Astrocyte (in vitro differentiated cells and primary cell): Measurements from ENCODE around the gene FBXO31. TPM values are rescaled to one million over a fixed set of nuclear protein-coding genes. Genes with fewer than 3 reads are reported as not detected.

Source experiments
- DNase-seq: peaks from one replicate; pipeline ENCODE4 v3.0.0-alpha.2; 2010; ENCODE audit warnings: low read depth
- FAIRE-seq: peaks from 2 replicates; lab custom pipeline; 2011; peaks lifted over from hg19 to GRCh38; lab: Jason Lieb, UNC
- H2AFZ ChIP-seq: 2 replicates; pipeline ENCODE4 v1.6.0; 2012; ENCODE audit warnings: low read depth, low read length, inconsistent platforms
- H3K27ac ChIP-seq: 2 replicates; pipeline ENCODE4 v1.5.1; 2011; ENCODE audit warnings: low read depth, low read length, inconsistent platforms
- H3K27me3 ChIP-seq: 2 replicates; pipeline ENCODE4 v1.6.0; 2011; ENCODE audit warnings: low read length, inconsistent platforms; ENCODE audit not compliant: insufficient read depth
- H3K36me3 ChIP-seq: 2 replicates; pipeline ENCODE4 v1.5.1; 2011; ENCODE audit warnings: low read length, inconsistent platforms; ENCODE audit not compliant: insufficient read depth
- H3K4me1 ChIP-seq: 2 replicates; pipeline ENCODE4 v1.5.1; 2011; ENCODE audit warnings: low read length, inconsistent platforms; ENCODE audit not compliant: insufficient read depth
- H3K4me2 ChIP-seq: 2 replicates; pipeline ENCODE4 v1.6.0; 2012; ENCODE audit warnings: low read length, inconsistent platforms
- H3K4me3 ChIP-seq: 2 replicates; pipeline ENCODE4 v1.5.1; 2011; ENCODE audit warnings: low read depth, mild to moderate bottlenecking, low read length, inconsistent platforms; ENCODE audit not compliant: insufficient read depth
- H3K79me2 ChIP-seq: 2 replicates; pipeline ENCODE4 v1.6.0; 2012; ENCODE audit warnings: mild to moderate bottlenecking, low read length, inconsistent platforms; ENCODE audit not compliant: insufficient read depth
- H3K9ac ChIP-seq: 2 replicates; pipeline ENCODE4 v1.6.0; 2012; ENCODE audit warnings: mild to moderate bottlenecking, low read length, inconsistent platforms
- H3K9me3 ChIP-seq: 2 replicates; pipeline ENCODE4 v1.5.1; 2012; ENCODE audit warnings: low read depth, mild to moderate bottlenecking, low read length, inconsistent platforms; ENCODE audit not compliant: insufficient read depth
- H4K20me1 ChIP-seq: 2 replicates; pipeline ENCODE4 v1.6.0; 2012; ENCODE audit warnings: low read length, inconsistent platforms; ENCODE audit not compliant: insufficient read depth
- H3K27ac Mint-ChIP-seq: one replicate; pipeline ENCODE4 v1.8.0; 2021; ENCODE audit warnings: mild to moderate bottlenecking, mixed read lengths; ENCODE audit not compliant: unreplicated experiment
- H3K27me3 Mint-ChIP-seq: one replicate; pipeline ENCODE4 v1.8.0; 2021; ENCODE audit warnings: low read depth, mixed read lengths; ENCODE audit not compliant: unreplicated experiment
- H3K36me3 Mint-ChIP-seq: one replicate; pipeline ENCODE4 v1.8.0; 2021; ENCODE audit warnings: low read depth, mixed read lengths; ENCODE audit not compliant: unreplicated experiment
- H3K4me1 Mint-ChIP-seq: one replicate; pipeline ENCODE4 v1.8.0; 2021; ENCODE audit warnings: low read depth, mixed read lengths; ENCODE audit not compliant: unreplicated experiment
- H3K4me3 Mint-ChIP-seq: one replicate; pipeline ENCODE4 v1.8.0; 2021; ENCODE audit warnings: mild to moderate bottlenecking, moderate library complexity, mixed read lengths; ENCODE audit not compliant: unreplicated experiment
- H3K9me3 Mint-ChIP-seq: one replicate; pipeline ENCODE4 v1.8.0; 2021; ENCODE audit warnings: mild to moderate bottlenecking, mixed read lengths; ENCODE audit not compliant: unreplicated experiment
- EZH2 ChIP-seq: IDR thresholded peaks from 2 replicates; pipeline ENCODE4 v1.6.1; 2012; ENCODE audit warnings: mild to moderate bottlenecking, low read length, inconsistent platforms; ENCODE audit not compliant: insufficient read depth
- total RNA-seq: library from RNA; stranded (reverse); gene quantifications from 2 replicates; pipeline ENCODE4 v1.2.1, GENCODE V29; 2021
- TF ChIP-seq, protein P1 (sequence below): IDR thresholded peaks from 2 replicates; pipeline ENCODE4 v1.5.1; 2011; ENCODE audit warnings: low read depth, mild to moderate bottlenecking, inconsistent platforms, low read length, moderate library complexity; ENCODE audit not compliant: insufficient read depth

The FBXO31 gene
- total RNA-seq, 1 donor from 2014 or later: 34.9 TPM

DNA sequence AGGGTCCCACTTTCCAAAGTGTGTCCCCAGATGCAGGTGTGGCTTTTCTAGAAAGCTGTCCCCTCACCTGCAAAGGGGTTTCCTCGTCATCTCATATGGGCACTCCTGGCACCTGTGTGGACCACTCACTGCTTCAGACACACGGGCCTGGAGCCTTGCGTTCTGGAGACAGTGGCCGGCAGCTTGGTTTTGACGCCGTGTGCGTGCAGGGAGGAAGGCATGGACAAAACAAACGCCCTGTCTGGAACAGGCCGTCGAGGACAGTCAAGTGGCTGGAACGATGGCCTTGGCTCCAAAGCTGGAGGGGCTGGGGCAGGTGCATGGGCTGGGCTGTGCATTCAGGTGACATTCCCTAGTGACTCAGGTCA is 53.3 kb downstream of the FBXO31 start:
- DNase-seq (no peak), FAIRE-seq (no peak)
- TF ChIP-seq, protein P1, sequence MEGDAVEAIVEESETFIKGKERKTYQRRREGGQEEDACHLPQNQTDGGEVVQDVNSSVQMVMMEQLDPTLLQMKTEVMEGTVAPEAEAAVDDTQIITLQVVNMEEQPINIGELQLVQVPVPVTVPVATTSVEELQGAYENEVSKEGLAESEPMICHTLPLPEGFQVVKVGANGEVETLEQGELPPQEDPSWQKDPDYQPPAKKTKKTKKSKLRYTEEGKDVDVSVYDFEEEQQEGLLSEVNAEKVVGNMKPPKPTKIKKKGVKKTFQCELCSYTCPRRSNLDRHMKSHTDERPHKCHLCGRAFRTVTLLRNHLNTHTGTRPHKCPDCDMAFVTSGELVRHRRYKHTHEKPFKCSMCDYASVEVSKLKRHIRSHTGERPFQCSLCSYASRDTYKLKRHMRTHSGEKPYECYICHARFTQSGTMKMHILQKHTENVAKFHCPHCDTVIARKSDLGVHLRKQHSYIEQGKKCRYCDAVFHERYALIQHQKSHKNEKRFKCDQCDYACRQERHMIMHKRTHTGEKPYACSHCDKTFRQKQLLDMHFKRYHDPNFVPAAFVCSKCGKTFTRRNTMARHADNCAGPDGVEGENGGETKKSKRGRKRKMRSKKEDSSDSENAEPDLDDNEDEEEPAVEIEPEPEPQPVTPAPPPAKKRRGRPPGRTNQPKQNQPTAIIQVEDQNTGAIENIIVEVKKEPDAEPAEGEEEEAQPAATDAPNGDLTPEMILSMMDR: no peak
- TF ChIP-seq EZH2: no peak
- H3K9me3 ChIP-seq: no peaks in the 10 kb centered on the region
- peaks cover 2% of the 10 kb centered on the region for H3K79me2 ChIP-seq
- no peak overlapping the region for H3K9ac ChIP-seq
- no peaks in the 10 kb centered on the region for H3K27me3 ChIP-seq
- peaks cover 2% of the 10 kb centered on the region for H3K4me1 ChIP-seq
- Mint-ChIP-seq H3K9me3 (no peaks in the 10 kb centered on the region), H3K4me1 (peaks cover 17% of the 10 kb centered on the region), H3K27me3 (no peaks in the 10 kb centered on the region), H3K36me3 (peaks cover 17% of the 10 kb centered on the region), H3K27ac (no peak overlapping the region), H3K4me3 (no peak overlapping the region)
- no peak overlapping the region for H3K27ac ChIP-seq
- no peak overlapping the region for H3K4me3 ChIP-seq
- no peaks in the 10 kb centered on the region for H3K36me3 ChIP-seq
- no peak overlapping the region for H3K4me2 ChIP-seq
- peaks cover 66% of the 10 kb centered on the region for H4K20me1 ChIP-seq
- H2AFZ ChIP-seq: no peak overlapping the region

DNA sequence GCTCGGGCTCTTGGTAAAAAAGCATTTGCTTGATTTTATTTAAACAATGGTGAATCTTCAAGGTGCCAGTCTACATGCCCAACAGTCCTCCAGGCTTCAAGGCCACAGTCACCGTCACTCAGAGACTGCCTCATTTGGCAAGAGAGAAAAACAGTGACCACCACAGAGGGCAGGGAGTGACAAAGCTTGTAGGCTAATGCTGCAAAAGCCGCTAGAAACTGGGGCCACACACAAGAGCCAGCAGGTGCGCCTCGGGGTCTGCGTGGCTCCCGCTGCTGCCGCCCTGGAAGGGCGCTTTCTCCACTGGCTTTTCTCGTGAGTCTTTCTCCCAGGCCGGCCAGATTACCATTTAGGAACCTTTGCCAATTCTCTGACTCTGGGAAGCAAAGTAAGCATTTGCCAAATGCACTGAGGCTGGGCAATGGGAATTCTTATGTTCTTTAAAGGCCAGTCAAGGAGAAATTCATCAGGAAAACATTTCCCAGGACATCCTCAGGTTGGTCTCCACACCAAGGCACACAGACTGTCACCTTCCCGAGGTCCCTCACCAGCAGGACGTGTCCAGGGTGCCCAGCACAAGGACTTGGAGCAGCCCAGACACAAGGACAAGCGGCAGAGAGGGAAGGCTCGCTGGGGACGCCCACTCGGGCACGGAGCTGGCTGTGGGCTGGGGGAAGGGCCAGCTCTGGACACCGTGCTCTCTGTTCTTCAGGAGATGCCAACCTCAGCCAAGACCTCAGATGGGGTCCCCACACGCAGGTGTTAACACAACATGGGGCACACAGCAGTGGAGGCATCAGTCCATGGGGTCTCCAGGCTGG is 53.9 kb downstream of the FBXO31 start:
- Histone ChIP-seq H3K4me1 (peaks cover 6% of the 10 kb centered on the region), H3K36me3 (no peaks in the 10 kb centered on the region), H3K4me3 (no peak overlapping the region), H3K9me3 (no peaks in the 10 kb centered on the region), H2AFZ (no peak overlapping the region), H3K9ac (no peak overlapping the region), H3K79me2 (peaks cover 2% of the 10 kb centered on the region), H4K20me1 (peaks cover 71% of the 10 kb centered on the region), H3K4me2 (no peak overlapping the region), H3K27ac (no peak overlapping the region), H3K27me3 (no peaks in the 10 kb centered on the region)
- peaks cover 17% of the 10 kb centered on the region for H3K4me1 Mint-ChIP-seq
- H3K9me3 Mint-ChIP-seq: no peaks in the 10 kb centered on the region
- no peak for TF ChIP-seq EZH2
- peaks cover 15% of the 10 kb centered on the region for H3K36me3 Mint-ChIP-seq
- no peak overlapping the region for H3K4me3 Mint-ChIP-seq
- no peaks in the 10 kb centered on the region for H3K27me3 Mint-ChIP-seq
- FAIRE-seq (no peak), DNase-seq (no peak)
- H3K27ac Mint-ChIP-seq: no peak overlapping the region

DNA sequence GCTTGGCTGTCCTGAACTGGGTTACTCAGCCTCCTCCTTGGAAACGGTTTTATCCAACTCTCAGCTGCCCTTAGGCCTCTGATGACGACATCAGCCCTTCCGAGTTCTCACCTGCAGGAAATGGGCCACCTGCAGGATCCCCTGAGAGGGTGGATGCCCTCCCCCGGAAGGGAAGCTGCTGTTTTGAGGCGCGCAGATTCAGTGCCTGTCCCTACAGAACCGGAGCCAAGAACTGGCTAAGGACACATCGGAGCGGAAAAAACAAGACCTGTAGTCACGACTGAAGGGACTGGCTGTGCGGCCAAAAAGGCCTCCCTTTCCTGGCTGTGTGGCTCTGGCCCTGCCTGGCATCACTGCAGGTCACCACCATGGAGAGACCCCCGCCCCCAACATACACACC is 54.7 kb downstream of the FBXO31 start:
- no peak overlapping the region for H3K9ac ChIP-seq
- H3K27ac ChIP-seq: no peak overlapping the region
- Mint-ChIP-seq H3K4me3 (no peak overlapping the region), H3K27ac (no peak overlapping the region), H3K27me3 (no peaks in the 10 kb centered on the region), H3K4me1 (peaks cover 20% of the 10 kb centered on the region), H3K36me3 (peaks cover 11% of the 10 kb centered on the region), H3K9me3 (no peaks in the 10 kb centered on the region)
- no peak overlapping the region for H2AFZ ChIP-seq
- no peak for FAIRE-seq
- no peaks in the 10 kb centered on the region for H3K27me3 ChIP-seq
- H4K20me1 ChIP-seq: peaks cover 74% of the 10 kb centered on the region
- H3K4me1 ChIP-seq: peaks cover 6% of the 10 kb centered on the region
- no peak overlapping the region for H3K4me3 ChIP-seq
- no peak overlapping the region for H3K4me2 ChIP-seq
- DNase-seq: no peak
- TF ChIP-seq, protein P1: no peak
- no peak for TF ChIP-seq EZH2
- H3K9me3 ChIP-seq: no peaks in the 10 kb centered on the region
- H3K36me3 ChIP-seq: no peaks in the 10 kb centered on the region
- peaks cover 2% of the 10 kb centered on the region for H3K79me2 ChIP-seq
